HCEC 1CT (cell line): ENCODE results near the gene FOSL2.

ENCODE experiments used
- DNase-seq: peaks from one replicate; pipeline ENCODE4 v3.0.0-alpha.2; 2017

Gene FOSL2

GRCh38 chr2:28397043-28397381, 4.4 kb downstream of the FOSL2 start:
- DNase-seq, result no peak

- peak; percentile 67 for DNase-seq
Observed at GRCh38 chr2:28398101-28398834, 5.6 kb downstream of the FOSL2 start.

GRCh38 chr2:28399289-28399688, 6.6 kb downstream of the FOSL2 start:
- DNase-seq, result no peak

GRCh38 chr2:28399956-28400355, 7.3 kb downstream of the FOSL2 start:
- DNase-seq, result no peak

- DNase-seq, result no peak
Observed at GRCh38 chr2:28400419-28400818, 7.8 kb downstream of the FOSL2 start.

GRCh38 chr2:28400921-28401320, 8.3 kb downstream of the FOSL2 start:
- no peak for DNase-seq

- DNase-seq, result no peak
Observed at GRCh38 chr2:28401411-28401810, 8.8 kb downstream of the FOSL2 start.

- DNase-seq, result no peak
Observed at GRCh38 chr2:28401948-28402550, 9.4 kb downstream of the FOSL2 start.

- no peak for DNase-seq
Observed at GRCh38 chr2:28403370-28403956, 10.8 kb downstream of the FOSL2 start.

- DNase-seq, result no peak
Observed at GRCh38 chr2:28404086-28404485, 11.4 kb downstream of the FOSL2 start.

GRCh38 chr2:28405537-28405936, 12.9 kb downstream of the FOSL2 start:
- DNase-seq, result no peak

- no peak for DNase-seq
Observed at GRCh38 chr2:28406276-28407096, 13.8 kb downstream of the FOSL2 start.

- DNase-seq, result no peak
Observed at GRCh38 chr2:28407131-28407975, 14.7 kb downstream of the FOSL2 start.

- DNase-seq, result no peak
Observed at GRCh38 chr2:28407976-28408690, 15.5 kb downstream of the FOSL2 start.

GRCh38 chr2:28408764-28409599, 16.3 kb downstream of the FOSL2 start:
- peak; percentile 86 for DNase-seq

- DNase-seq, result no peak
Observed at GRCh38 chr2:28411166-28411755, 18.6 kb downstream of the FOSL2 start.

- no peak for DNase-seq
Observed at GRCh38 chr2:28411956-28412609, 19.4 kb downstream of the FOSL2 start.

- no peak for DNase-seq
Observed at GRCh38 chr2:28412625-28413151, 20.0 kb downstream of the FOSL2 start.

- DNase-seq, result no peak
Observed at GRCh38 chr2:28413152-28413898, 20.7 kb downstream of the FOSL2 start.
